HEK293 (cell line): ENCODE results near the gene EPOP.
A peak's percentile ranks its signal among the peaks of the same experiment; 100 is the strongest.

Experiments
- CTCF ChIA-PET: fragments of 350-600 bp; formaldehyde crosslinking; extraction: SDS; loops from one replicate; lab custom pipeline; 2021; ENCODE audit warnings: antibody characterized with exemption; lab: Yijun Ruan, JAX
- POLR2A ChIA-PET: fragments of 300-600 bp; formaldehyde crosslinking; extraction: SDS; loops from one replicate; lab custom pipeline; 2020; ENCODE audit warnings: antibody characterized with exemption, inconsistent platforms; lab: Yijun Ruan, JAX
- H3K27ac ChIP-seq: fragments of 200-500 bp; sonication (Bioruptor generic); 2 replicates; pipeline ENCODE4 v1.5.1; 2014; ENCODE audit warnings: low read depth, low read length, control low read depth, inconsistent platforms; ENCODE audit errors: extremely low read depth
- H3K36me3 ChIP-seq, 2 experiments: fragments of 200-500 bp in 1 of 2; sonication (Bioruptor generic) in 1 of 2; 1 replicate in 1 of 2; 2 replicates in 1 of 2; pipeline ENCODE4 v1.5.1; 2014 to 2017; ENCODE audit warnings: inconsistent platforms in 2 of 2, low read length in 2 of 2; ENCODE audit not compliant: control insufficient read depth in 2 of 2, insufficient read depth in 1 of 2
- H3K4me1 ChIP-seq: fragments of 200-500 bp; sonication (Bioruptor generic); 2 replicates; pipeline ENCODE4 v1.5.1; 2014; ENCODE audit warnings: mild to moderate bottlenecking, low read length, inconsistent platforms; ENCODE audit not compliant: control insufficient read depth, insufficient read depth
- H3K4me3 ChIP-seq: 2 replicates; pipeline ENCODE4 v1.5.1; 2011; ENCODE audit warnings: low read depth, mild to moderate bottlenecking, control low read depth, low read length, moderate library complexity
- H3K9me3 ChIP-seq: fragments of 200-500 bp; sonication (Bioruptor generic); 2 replicates; pipeline ENCODE4 v1.5.1; 2014; ENCODE audit warnings: low read depth, low read length, inconsistent platforms; ENCODE audit not compliant: control insufficient read depth, insufficient read depth
- FEZF1 ChIP-seq: fragments of 450-650 bp; formaldehyde crosslinking; IDR thresholded peaks from 2 replicates; pipeline ENCODE4 v1.5.1; 2016; ENCODE audit warnings: missing biosample characterization, missing genetic modification characterization
- OVOL3 ChIP-seq: fragments of 450-650 bp; formaldehyde crosslinking; IDR thresholded peaks from 2 replicates; pipeline ENCODE4 v1.5.1; 2016; ENCODE audit warnings: missing biosample characterization, missing genetic modification characterization
- PBX3 ChIP-seq: sonication (generic); formaldehyde crosslinking; IDR thresholded peaks from 2 replicates; pipeline ENCODE4 v1.8.1; 2022; ENCODE audit warnings: mild to moderate bottlenecking, moderate library complexity, missing genetic modification reagents
- SP2 ChIP-seq: fragments of 450-650 bp; formaldehyde crosslinking; IDR thresholded peaks from 2 replicates; pipeline ENCODE4 v1.5.1; 2016; ENCODE audit warnings: missing biosample characterization, missing genetic modification characterization
- TRIM28 ChIP-seq: IDR thresholded peaks from 2 replicates; pipeline ENCODE4 v1.6.1; 2011; ENCODE audit warnings: low read length, control low read depth, borderline replicate concordance
- ZBTB20 ChIP-seq: fragments of 450-650 bp; formaldehyde crosslinking; IDR thresholded peaks from 2 replicates; pipeline ENCODE4 v1.5.1; 2016; ENCODE audit warnings: missing biosample characterization, missing genetic modification characterization
- ZBTB8A ChIP-seq: fragments of 450-650 bp; formaldehyde crosslinking; IDR thresholded peaks from 2 replicates; pipeline ENCODE4 v1.5.1; 2016; ENCODE audit warnings: missing biosample characterization, missing genetic modification characterization
- ZNF19 ChIP-seq: fragments of 450-650 bp; formaldehyde crosslinking; IDR thresholded peaks from 2 replicates; pipeline ENCODE4; 2016; ENCODE audit warnings: missing biosample characterization, missing genetic modification characterization, low read depth
- ZNF302 ChIP-seq: fragments of 450-650 bp; formaldehyde crosslinking; IDR thresholded peaks from 2 replicates; pipeline ENCODE4 v1.5.1; 2016; ENCODE audit warnings: missing biosample characterization, missing genetic modification characterization, low read depth
- ZNF366 ChIP-seq: fragments of 450-650 bp; formaldehyde crosslinking; conservative IDR thresholded peaks from 2 replicates; pipeline ENCODE4 v1.5.1; 2016; ENCODE audit warnings: missing biosample characterization, missing genetic modification characterization
- ZNF394 ChIP-seq: fragments of 450-650 bp; formaldehyde crosslinking; IDR thresholded peaks from 2 replicates; pipeline ENCODE4 v1.5.1; 2016; ENCODE audit warnings: missing biosample characterization, missing genetic modification characterization, mild to moderate bottlenecking, moderate library complexity, borderline replicate concordance
- ZNF426 ChIP-seq: fragments of 450-650 bp; formaldehyde crosslinking; IDR thresholded peaks from 2 replicates; pipeline ENCODE4 v1.5.1; 2017; ENCODE audit warnings: missing biosample characterization, missing genetic modification characterization, mild to moderate bottlenecking, inconsistent platforms, moderate library complexity
- ZNF555 ChIP-seq: fragments of 450-650 bp; formaldehyde crosslinking; conservative IDR thresholded peaks from 2 replicates; pipeline ENCODE4 v1.5.1; 2017; ENCODE audit warnings: missing biosample characterization, mild to moderate bottlenecking, missing genetic modification characterization, inconsistent platforms
- ZNF645 ChIP-seq: fragments of 450-650 bp; formaldehyde crosslinking; IDR thresholded peaks from 2 replicates; pipeline ENCODE4; 2016; ENCODE audit warnings: missing biosample characterization, missing genetic modification characterization
- ZNF76 ChIP-seq: fragments of 450-650 bp; formaldehyde crosslinking; IDR thresholded peaks from 2 replicates; pipeline ENCODE4; 2016; ENCODE audit warnings: low read depth, missing biosample characterization, missing genetic modification characterization, borderline replicate concordance
- ZNF768 ChIP-seq: fragments of 450-650 bp; formaldehyde crosslinking; IDR thresholded peaks from 2 replicates; pipeline ENCODE4 v1.5.1; 2018; ENCODE audit warnings: missing biosample characterization, mild to moderate bottlenecking, missing genetic modification characterization
- ZNF785 ChIP-seq: fragments of 450-650 bp; formaldehyde crosslinking; IDR thresholded peaks from 2 replicates; pipeline ENCODE4 v1.5.1; 2016; ENCODE audit warnings: missing biosample characterization, missing genetic modification characterization
- ZSCAN16 ChIP-seq: fragments of 450-650 bp; formaldehyde crosslinking; IDR thresholded peaks from 2 replicates; pipeline ENCODE4 v1.5.1; 2016; ENCODE audit warnings: missing biosample characterization, missing genetic modification characterization
- TF ChIP-seq, protein P1 (sequence below): fragments of 450-650 bp; formaldehyde crosslinking; IDR thresholded peaks from 2 replicates; pipeline ENCODE4 v1.5.1; 2016; ENCODE audit warnings: missing biosample characterization, missing genetic modification characterization
- TF ChIP-seq, protein P2 (sequence below): IDR thresholded peaks from 2 replicates; pipeline ENCODE4 v1.6.1; 2011; ENCODE audit warnings: mild to moderate bottlenecking, low read depth, low read length, borderline replicate concordance
- TF ChIP-seq, protein P3 (sequence below): fragments of 450-650 bp; formaldehyde crosslinking; IDR thresholded peaks from 2 replicates; pipeline ENCODE4 v1.5.1; 2017; ENCODE audit warnings: missing biosample characterization, missing genetic modification characterization
- TF ChIP-seq, protein P4 (sequence below): fragments of 450-650 bp; formaldehyde crosslinking; conservative IDR thresholded peaks from 2 replicates; pipeline ENCODE4 v1.5.1; 2016; ENCODE audit warnings: low read depth, missing biosample characterization, missing genetic modification characterization

Gene EPOP

DNA sequence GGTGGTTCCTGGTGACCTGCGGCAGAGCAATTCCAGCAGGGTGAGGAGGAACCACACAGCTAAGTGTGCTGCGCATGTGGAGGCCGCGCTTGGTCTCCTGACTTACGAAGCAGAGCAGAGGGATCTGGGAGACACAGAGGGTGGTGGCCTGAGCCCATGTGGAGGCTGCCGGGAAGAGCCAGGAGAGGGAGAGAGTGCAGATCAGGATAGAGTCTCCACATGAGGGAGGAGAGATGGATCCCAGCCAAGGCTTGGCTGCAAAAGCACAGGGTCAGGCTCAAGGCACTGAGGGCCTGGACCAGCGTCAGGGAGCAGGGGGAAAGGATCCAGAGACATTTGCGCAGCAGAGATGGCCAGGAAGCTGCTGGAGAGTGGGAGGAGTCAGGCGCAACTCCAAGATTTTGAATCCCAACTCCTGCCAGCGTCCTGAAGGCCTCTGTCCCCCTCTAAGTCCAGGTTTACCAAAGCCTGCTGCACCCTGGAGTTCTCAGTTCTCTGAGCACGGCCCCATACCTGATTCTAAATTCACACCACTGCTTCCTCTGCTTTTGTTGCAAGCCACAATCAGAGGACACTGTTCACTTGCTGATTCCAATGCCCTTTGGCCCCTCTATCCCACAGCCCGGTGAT lies 19.1 kb upstream of the EPOP start (continued):
- TF ChIP-seq, protein P1, sequence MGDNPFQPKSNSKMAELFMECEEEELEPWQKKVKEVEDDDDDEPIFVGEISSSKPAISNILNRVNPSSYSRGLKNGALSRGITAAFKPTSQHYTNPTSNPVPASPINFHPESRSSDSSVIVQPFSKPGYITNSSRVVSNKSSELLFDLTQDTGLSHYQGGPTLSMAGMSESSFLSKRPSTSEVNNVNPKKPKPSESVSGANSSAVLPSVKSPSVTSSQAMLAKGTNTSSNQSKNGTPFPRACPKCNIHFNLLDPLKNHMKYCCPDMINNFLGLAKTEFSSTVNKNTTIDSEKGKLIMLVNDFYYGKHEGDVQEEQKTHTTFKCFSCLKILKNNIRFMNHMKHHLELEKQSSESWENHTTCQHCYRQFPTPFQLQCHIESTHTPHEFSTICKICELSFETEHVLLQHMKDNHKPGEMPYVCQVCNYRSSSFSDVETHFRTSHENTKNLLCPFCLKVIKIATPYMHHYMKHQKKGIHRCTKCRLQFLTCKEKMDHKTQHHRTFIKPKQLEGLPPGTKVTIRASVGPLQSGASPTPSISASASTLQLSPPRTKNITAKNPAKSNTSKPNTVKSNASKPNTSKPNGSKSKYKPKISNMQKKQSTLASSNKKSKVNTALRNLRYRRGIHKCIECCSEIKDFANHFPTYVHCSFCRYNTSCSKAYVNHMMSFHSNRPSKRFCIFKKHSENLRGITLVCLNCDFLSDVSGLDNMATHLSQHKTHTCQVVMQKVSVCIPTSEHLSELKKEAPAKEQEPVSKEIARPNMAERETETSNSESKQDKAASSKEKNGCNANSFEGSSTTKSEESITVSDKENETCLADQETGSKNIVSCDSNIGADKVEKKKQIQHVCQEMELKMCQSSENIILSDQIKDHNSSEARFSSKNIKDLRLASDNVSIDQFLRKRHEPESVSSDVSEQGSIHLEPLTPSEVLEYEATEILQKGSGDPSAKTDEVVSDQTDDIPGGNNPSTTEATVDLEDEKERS (tag by site-specific recombination) = no peak
- TF ChIP-seq FEZF1 (tag by site-specific recombination) (0 out of 2 replicates have a peak, but pooled peaks have one; percentile 14), ZNF555 (tag by site-specific recombination) (no peak), ZNF76 (tag by site-specific recombination) (no peak), ZNF768 (tag by site-specific recombination) (no peak)
- TF ChIP-seq, all 188 proteins: peak for 4

DNA sequence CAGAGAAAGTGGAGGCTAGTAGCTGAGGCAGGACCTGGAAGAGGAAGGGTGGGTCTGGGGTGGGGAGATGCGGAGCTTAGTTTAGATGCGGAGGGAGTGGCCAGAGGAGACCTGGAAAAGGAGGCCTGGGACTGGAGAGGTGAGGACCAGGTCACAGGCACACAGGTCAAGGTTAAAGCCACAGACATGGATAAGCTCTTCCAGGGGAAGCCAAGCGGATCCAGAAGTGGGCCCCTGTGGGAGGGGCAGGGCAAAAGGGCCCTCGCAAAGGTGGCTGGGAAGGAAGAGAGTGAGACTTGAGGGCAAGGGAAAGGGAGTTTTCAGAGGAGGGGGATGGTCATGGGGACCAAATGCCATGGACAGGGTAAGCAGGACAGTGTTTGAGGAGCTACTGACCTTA lies 16.4 kb upstream of the EPOP start:
- CTCF ChIA-PET = interaction anchor here (0.5 to 2.4 kb wide), 4 partner anchors 15 to 544 kb away, joined by 3 to 11 read pairs (median 4); no protein-coding TSS in a partner anchor
- no peak overlapping the region for H3K4me3 ChIP-seq
- POLR2A ChIA-PET = interaction anchor here (1.1 to 1.5 kb wide), 3 partner anchors 11 to 60 kb away, joined by 3 to 8 read pairs (median 5); partner anchors contain the start of gene EPOP
- no peaks in the 10 kb centered on the region for H3K36me3 ChIP-seq
- no peak overlapping the region for H3K27ac ChIP-seq
- H3K4me1 ChIP-seq = no peaks in the 10 kb centered on the region
- no peak for TF ChIP-seq ZNF785
- no peak for TF ChIP-seq ZNF366 (tag by site-specific recombination)
- TF ChIP-seq, protein P2, sequence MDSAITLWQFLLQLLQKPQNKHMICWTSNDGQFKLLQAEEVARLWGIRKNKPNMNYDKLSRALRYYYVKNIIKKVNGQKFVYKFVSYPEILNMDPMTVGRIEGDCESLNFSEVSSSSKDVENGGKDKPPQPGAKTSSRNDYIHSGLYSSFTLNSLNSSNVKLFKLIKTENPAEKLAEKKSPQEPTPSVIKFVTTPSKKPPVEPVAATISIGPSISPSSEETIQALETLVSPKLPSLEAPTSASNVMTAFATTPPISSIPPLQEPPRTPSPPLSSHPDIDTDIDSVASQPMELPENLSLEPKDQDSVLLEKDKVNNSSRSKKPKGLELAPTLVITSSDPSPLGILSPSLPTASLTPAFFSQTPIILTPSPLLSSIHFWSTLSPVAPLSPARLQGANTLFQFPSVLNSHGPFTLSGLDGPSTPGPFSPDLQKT = no peak
- TF ChIP-seq ZSCAN16 (tag by site-specific recombination) = no peak
- TF ChIP-seq ZNF302 (tag by site-specific recombination) = no peak
- TF ChIP-seq TRIM28 = no peak
- TF ChIP-seq, protein P3, sequence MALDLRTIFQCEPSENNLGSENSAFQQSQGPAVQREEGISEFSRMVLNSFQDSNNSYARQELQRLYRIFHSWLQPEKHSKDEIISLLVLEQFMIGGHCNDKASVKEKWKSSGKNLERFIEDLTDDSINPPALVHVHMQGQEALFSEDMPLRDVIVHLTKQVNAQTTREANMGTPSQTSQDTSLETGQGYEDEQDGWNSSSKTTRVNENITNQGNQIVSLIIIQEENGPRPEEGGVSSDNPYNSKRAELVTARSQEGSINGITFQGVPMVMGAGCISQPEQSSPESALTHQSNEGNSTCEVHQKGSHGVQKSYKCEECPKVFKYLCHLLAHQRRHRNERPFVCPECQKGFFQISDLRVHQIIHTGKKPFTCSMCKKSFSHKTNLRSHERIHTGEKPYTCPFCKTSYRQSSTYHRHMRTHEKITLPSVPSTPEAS (tag by site-specific recombination) = no peak
- TF ChIP-seq ZBTB8A = no peak
- TF ChIP-seq ZNF19 (tag by site-specific recombination) = no peak
- TF ChIP-seq, protein P4, sequence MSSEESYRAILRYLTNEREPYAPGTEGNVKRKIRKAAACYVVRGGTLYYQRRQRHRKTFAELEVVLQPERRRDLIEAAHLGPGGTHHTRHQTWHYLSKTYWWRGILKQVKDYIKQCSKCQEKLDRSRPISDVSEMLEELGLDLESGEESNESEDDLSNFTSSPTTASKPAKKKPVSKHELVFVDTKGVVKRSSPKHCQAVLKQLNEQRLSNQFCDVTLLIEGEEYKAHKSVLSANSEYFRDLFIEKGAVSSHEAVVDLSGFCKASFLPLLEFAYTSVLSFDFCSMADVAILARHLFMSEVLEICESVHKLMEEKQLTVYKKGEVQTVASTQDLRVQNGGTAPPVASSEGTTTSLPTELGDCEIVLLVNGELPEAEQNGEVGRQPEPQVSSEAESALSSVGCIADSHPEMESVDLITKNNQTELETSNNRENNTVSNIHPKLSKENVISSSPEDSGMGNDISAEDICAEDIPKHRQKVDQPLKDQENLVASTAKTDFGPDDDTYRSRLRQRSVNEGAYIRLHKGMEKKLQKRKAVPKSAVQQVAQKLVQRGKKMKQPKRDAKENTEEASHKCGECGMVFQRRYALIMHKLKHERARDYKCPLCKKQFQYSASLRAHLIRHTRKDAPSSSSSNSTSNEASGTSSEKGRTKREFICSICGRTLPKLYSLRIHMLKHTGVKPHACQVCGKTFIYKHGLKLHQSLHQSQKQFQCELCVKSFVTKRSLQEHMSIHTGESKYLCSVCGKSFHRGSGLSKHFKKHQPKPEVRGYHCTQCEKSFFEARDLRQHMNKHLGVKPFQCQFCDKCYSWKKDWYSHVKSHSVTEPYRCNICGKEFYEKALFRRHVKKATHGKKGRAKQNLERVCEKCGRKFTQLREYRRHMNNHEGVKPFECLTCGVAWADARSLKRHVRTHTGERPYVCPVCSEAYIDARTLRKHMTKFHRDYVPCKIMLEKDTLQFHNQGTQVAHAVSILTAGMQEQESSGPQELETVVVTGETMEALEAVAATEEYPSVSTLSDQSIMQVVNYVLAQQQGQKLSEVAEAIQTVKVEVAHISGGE (tag by site-specific recombination) = no peak
- no peak for TF ChIP-seq ZBTB20
- TF ChIP-seq ZNF555 (tag by site-specific recombination) = no peak
- no peak for TF ChIP-seq OVOL3 (tag by site-specific recombination)
- no peak for TF ChIP-seq SP2 (tag by site-specific recombination)
- no peak for TF ChIP-seq ZNF394 (tag by site-specific recombination)
- no peak for TF ChIP-seq ZNF645 (tag by site-specific recombination)
- TF ChIP-seq ZNF426 = no peak
- no peak for TF ChIP-seq PBX3
- H3K9me3 ChIP-seq = no peaks in the 10 kb centered on the region
